Nucleus accumbens (tissue), 56 donors: ENCODE data around the gene RAPGEF2.

Source experiments
- DNase-seq, 56 donors: peaks; one replicate each; lab custom pipeline; 2025; lab: John Stamatoyannopoulos, UW

RAPGEF2 gene

DNA sequence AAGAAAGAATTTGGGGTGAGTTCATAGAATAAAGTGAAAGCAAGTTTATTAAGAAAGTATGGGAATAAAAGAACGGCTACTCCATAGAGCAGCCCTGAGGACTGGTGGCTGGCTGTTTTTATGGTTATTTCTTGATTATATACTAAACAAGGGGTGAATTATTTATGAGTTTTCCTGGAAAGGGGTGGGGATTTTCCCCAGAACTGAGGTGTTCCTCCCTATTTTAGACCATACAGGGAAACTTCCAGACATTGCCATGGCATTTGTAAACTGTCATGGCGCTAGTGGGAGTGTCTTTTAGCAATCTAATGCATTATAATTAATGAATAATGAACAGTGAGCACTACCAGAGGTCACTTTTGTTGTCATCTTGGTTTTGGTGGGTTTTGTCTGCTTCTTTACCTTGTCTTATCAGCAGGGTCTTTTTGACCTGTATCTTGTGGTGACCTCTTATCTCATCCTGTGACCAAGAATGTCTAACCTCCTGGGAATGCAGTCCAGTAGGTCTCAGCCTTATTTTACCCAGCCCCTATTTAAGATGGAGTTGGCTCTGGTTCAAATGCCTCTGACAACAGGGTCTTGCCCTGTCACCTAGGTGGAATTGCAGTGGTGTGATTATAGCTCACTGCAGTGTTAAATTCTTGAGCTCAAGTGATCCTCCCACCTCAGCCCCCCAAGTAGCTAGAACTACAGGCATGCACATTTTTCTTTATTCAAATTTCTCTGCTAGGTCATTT, 27.1 kb downstream of the RAPGEF2 start:
- no peak for DNase-seq

DNA sequence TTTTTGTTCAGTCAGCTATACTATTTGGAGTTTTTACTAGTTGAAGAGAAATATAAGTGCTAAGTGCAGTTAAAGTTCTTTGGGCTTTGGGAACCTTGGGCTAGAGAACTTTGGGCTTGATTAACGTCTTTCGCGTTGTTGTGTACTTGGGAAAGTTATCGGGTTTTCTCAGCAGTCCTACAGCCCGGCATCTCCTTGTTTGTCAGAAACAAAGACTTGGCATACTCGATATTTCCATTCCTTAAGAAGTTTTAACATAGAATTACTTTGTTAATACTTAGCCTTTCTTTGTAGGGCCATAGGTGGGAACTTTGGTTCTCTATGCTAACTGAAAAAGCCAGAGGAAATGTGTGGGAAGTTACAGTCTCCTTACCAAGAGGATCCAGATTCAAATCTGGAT, 28.7 kb downstream of the RAPGEF2 start:
- DNase-seq = no peak

DNA sequence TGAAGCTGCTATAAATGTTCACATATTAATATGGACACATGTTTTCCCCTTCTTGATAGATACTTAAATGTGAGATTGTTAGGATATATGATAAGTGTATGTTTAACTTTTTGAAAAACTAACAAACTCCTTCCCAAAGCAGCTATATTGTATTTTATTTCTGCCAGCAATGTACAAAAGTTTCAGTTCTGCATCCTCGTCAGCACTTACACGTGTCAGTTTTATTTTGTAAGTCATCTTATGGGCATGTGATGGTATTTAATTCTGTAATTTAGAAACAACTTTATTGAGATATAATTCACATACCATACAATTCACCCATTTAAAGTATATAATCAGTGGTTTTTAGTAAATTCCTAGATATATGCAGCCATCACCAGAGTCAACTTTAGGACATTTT, 31.6 kb downstream of the RAPGEF2 start:
- no peak for DNase-seq

DNA sequence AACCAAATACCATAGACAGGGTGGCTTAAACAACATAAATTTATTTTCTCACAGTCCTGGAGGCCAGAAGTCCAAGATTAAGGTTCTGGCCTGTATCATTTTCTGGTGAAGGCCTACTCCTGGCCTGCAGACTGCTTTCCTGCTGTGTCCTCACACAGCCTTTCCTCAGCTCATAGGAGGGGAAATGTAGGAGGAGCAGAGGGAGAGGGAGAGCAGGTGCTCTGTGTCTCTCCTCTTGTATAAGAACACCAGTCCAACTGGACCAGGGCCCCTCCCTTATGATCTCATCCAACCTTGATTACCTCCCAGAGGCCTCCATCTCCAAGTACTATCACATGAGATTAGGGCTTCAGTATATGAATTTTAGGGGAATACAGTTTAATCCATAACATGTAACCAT, 34.3 kb downstream of the RAPGEF2 start:
- no peak for DNase-seq

DNA sequence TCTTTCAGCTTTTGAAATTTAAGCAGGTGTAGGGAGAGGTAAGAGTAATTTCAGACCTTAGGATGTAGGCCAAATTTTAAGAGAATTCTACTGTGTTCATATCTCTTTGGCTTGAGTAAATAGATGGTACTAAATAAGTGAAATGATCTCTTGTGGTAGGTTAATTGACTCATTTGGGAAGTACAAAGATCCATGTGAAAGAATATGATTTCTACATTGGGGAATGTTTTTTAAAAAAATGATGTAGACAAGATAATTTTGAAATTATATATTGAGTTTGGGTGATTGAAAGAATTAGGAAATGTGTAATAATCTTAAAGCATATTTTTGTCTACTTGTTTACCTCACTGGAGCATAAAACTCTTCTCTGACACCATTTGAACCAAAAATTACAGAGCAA, 35.6 kb downstream of the RAPGEF2 start:
- DNase-seq = no peak

DNA sequence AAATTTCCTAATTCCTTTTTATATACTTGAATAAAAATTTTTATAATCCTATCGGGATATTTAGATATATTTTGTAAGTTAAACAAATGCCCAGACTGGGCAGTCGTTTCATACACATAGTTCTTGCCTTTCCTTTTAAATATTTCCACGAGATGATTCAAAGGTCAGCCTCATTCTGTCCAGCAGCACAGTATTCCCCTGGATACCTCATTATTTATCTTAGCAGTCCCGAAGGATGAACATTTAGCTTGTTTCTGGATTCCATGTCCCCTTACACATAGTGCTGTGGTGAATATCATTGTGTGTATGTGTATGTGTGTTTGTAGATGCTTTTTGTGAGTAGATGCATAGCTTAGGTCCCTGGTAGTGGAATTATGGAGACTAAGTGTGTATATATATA, 38.3 kb downstream of the RAPGEF2 start:
- no peak for DNase-seq

DNA sequence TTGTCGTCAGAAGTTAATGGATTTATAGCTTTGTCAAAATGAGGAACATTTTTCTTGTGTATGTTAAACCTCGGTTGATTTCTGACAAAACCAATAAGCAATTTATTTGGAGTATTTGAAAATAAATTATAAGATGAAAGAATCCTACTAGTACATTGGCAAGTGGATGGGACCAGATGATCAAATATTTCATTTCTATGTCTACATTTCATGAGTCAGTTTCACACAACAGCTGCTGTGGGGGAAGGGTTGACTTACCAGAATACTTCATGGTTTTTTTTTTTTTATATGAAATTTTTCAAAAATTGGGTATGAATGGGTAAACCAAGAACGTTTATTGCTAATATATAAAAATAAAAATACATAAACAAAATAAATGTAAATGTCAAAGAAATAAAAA, 39.4 kb downstream of the RAPGEF2 start:
- DNase-seq = no peak

DNA sequence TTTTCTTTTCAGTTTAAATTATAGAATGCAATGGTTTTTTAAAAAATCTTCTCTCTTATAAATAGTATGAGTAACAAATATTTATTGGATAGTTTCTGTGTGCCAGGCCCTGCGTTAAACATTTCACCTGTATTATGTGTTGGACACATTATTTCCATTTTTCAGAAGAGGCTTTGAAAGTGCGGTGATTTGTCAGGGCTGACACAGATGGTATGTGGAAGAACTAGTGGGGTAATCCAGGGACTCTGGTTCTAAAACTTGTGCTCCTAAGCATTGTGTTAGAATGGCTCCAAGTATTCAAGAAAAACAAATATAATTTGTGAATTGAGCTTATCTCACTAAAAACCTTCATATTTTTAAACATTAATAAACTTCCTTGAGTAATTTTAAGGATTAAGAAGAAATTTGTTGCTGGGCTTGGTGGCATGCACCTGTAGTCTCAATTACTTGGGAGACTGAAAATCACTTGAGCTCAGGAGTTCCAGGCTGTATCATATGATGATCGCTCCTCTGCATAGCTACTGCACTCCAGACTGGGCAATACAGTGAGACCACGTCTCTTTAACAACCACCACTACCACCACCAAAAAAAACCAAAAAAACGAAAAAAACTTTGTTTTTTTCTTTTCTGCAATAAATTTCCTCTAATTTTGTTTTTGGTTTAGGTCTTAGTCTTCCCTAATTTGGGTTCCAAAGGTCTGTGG, 40.0 kb downstream of the RAPGEF2 start:
- no peak for DNase-seq

DNA sequence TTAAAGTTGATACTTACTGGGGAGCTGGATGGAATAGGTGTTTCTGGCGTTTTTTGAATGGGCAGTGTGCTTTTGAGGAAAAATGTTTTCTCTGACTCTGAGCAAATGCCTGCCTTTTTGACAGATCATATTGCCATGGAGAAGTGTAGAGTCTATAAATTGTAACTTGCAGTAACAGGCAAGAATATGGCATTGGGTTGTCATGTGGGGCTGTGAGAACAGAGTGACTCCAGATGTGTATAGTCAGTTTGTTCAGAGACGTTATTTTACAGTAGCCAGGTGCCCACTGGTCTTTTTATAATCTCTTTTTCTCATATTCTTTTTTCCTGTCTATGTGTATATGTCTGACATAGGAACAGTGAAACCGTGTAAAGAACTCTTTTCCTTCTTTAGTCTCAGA, 40.8 kb downstream of the RAPGEF2 start:
- DNase-seq = no peak

DNA sequence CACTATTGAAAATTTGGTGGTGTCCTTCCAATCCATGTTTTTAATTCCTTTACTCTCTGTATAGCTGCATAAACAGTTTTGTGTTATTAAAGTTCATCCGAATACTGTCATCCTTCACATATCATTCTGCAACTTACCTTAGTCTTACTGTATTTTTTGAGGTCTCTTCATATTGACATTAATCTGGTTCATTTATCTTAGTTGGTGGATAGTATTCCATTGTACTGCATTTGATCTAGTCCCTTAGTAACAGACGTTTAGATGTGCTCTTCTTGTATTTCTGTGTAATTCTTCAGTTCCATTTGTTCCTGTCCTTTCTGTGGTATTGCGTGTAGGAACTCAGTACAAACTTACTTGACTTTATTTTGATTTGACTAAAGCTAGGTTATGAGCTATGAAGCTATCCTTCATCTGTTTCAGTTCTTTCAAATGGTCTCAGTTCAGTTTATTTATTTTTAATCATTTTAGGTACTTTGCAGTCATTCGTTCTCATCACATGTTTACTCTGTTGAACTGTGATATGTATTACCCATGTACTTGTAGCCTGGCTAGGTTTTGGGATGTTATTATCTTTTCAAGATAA, 41.3 kb downstream of the RAPGEF2 start:
- no peak for DNase-seq

DNA sequence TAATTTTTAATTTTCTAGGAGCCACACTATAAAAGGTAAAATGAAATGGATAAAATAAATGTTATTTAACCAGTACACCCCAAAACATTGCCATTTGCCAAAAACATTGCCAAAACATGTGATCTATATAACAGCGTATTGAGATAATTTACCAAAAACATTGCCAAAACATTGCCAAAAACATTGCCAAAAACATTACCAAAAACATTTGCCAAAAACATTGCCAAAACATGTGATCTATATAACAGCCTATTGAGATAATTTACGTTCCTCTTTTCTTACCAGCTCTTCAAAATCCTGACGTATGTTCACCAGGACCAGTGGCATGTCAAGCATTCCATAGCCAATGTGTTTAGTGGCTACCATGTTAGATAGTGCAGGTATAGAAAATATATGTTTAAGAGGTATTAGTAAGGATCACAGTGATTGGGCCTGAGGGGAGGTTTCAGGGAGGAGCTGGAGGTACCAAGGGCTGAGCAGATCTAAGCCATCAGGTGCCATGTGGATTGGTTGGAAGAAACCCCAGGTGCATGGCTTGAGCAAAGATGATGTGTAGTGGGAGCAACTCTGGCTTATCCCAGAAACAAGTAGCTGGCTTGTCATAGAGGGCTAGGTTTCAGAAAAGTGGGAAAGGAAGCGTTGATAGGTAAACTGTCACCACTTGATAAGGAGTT, 42.6 kb downstream of the RAPGEF2 start:
- DNase-seq = no peak

DNA sequence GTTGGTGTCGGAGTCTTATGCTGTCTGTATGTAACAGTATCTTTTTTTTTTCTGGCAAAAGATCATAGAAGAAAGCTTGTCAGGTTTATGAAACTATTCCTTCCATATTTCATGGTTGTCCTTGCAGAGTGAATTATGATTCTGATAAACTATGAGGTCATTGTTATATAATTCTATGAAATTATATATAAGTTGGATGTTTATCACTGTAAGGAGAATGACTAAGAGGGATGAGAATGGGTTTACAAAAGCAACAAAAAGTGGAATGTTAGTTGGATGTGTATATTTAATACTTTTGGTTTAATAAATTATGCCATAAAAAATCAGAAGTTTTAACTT, 43.1 kb downstream of the RAPGEF2 start:
- DNase-seq = no peak

DNA sequence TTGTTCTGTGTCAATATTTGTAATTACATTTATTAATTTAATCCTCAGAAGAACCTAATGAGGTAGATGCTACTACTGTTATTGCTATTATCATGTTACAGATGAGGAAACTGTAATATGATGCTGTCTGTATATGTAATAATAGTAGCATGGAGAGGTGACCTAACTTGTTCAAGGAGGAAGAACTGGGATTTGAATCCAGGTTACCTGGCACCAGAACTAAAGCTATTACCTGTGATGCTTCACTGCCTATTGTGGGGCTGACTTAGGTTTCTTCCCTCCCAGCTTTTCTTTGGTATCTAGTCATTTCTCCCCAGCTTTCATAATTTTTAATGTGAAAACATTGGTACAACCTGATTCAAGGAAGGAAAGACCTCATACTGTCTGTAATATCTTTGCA, 43.6 kb downstream of the RAPGEF2 start:
- DNase-seq = no peak

DNA sequence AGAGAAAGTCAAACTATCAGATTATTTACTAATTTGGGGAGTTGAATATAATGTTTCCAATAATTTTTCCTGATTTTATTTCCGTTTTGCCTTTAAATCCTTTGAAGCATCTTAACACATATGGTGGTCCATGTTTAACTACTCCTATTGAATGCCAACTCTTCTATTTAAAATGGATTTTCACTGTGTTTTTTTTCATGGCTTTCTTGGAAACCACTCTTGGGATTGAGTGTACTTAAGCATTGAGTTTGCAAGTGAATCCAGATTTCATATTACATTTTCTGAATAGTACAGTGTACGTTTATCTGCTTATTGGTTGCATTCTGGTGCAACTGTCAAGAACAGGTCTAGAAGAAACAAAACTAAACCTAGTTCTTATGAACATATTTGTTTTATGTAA, 45.6 kb downstream of the RAPGEF2 start:
- DNase-seq = no peak

DNA sequence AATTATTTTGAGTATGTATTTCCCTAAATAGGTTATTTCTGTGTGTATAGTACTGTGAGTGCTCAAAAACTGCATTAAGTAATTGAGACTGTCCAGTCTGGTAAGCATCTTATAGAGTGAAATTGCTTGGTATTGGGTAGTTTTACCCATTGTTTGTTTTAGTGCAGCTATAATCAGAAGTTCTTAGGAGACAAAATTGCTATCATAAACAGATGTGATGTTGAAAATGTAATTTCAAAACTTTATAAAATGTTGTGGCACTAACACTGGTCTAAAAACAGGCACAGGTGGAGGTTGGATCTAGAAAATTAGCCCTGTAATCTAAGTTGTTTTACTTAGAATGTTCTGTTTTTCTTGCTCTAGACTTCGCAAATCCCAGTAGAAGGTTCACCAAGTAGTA, 46.8 kb downstream of the RAPGEF2 start:
- DNase-seq = no peak

DNA sequence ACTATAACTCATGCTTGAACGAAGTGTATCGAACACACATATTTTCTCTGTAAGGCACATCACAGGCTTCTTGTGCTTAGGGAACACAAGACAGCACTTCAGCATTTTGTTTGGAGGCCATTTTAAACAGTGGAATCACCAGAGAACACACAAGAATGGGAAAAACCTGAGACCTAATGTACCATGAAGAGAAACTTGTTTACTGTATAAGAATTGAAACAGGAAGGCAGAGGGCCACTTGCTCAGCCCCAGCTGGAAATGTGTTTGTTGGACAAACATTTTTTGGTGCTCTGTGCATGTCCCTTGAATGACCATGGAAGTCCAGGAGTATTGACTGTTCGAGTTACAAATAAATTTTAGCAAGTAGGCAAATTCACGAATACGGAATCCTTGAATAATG, 47.5 kb downstream of the RAPGEF2 start:
- no peak for DNase-seq

DNA sequence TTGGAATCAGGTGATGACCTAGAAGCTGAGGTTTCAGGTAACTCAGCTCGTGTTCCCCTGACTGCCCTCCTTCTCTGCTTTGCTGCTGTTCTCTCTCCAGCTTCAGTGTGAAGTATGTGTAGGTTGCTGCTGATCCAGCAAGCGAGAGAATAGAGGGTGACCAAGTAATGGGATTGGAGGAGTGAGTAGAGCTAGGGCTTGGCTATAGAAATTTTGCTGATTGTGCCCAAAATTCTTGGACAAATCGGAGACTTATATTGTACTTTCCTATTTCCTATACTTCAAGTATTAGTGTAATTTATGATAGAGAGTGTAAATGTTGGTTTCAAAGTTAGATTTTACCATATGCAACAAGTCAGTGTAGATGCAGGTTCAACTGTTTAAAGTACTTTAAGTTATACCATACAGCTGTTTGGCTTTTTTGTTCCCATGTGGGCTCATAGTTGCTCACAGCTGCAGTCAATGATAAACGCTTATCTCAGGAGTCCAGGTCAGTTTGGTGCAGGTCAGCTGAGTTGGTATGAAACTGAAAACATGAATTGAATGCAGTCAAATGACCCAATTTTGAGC, 48.0 kb downstream of the RAPGEF2 start:
- no peak for DNase-seq

DNA sequence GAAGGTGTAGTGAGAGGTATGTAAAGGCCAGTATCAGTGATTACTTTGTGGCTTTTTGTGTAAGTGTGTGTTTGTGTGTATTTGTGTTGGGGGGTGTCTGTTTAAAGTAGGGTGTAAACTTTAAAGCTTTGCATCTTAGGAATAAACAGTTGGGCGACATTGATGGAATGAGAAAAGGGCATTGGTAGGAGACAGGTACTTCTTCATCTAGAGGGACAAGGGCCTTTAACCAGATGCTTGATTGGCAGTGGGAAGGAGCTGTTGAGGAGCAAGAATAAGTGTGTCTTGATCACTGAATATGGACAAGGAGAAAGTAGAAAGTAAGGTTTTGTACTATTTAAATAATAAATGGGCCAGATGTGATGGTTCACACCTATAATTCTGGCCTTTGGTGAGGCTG, 48.8 kb downstream of the RAPGEF2 start:
- no peak for DNase-seq

DNA sequence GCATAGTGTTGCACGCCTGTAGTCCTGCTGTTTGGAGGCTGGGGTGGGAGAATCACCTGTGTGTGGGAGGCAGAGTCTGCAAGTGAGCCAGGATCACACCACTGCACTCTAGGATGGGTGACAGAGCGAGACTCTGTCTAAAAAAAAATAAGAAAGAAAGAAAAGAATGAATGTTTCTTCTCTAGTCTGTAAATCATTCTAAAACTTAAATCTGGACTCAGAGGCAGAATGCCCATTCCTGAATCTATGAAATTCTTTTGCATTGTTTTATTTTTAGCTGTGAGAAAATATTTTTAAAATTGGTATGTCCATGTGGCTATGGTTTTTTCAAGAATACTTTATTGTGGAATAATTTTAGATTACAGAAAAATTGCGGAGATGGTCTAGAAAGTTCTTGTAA, 49.3 kb downstream of the RAPGEF2 start:
- DNase-seq = no peak

DNA sequence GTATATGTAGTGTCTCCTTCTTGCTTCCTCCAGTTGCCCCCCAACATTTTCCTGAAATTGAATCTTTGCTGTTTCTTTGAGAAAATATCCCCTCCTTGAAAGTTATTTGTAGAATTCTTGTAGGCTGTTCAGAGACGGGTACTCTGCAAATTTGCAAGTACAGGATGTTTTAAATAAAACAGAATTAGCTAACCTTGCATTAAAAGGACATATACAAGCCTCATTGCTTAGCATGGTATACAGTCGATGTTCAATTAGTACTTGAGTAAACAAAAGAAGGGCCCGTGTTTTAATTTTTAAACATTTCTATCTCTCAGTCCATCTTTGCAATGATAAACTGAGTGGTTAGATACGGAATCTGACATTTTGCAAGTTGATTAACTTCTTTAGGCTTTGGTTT, 50.8 kb downstream of the RAPGEF2 start:
- DNase-seq = no peak

DNA sequence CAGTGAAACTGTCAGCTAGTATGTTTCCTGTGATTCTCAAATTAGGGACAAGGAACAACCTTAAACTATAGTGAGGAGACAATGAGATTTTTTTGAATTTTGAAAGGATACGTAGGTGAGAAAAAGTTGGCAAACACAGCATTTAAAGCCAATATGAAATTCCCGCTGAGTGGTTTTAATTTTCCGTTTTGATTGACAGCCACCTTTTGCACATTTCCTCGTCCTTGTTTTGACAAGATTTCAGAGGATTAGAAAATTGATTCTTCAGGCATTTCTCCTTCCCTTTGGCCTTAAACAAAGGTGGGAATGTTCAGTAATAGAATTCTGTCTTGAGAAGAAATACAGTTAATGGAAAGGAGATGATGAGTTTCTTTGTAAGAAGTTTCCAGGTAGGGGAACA, 52.2 kb downstream of the RAPGEF2 start:
- no peak for DNase-seq
